H9 (cell line): Measurements from ENCODE around the gene KCNQ2. TPM values are rescaled to one million over a fixed set of nuclear protein-coding genes. Genes with fewer than 3 reads are reported as not detected.

Source experiments
- DNase-seq: peaks from one replicate; pipeline ENCODE4 v3.0.0-alpha.2; 2017
- H2AFZ ChIP-seq: one replicate; pipeline ENCODE4 v1.6.1; 2013; ENCODE audit warnings: mild to moderate bottlenecking, low read length, control low read depth, moderate library complexity
- H2AK5ac ChIP-seq: 2 replicates; pipeline ENCODE4 v1.6.1; 2013; ENCODE audit warnings: low read length, control low read depth, mixed read lengths; ENCODE audit not compliant: insufficient read length
- H2BK120ac ChIP-seq: one replicate; pipeline ENCODE4 v1.6.1; 2013; ENCODE audit warnings: low read depth, mild to moderate bottlenecking, low read length, control low read depth, inconsistent platforms; ENCODE audit not compliant: poor library complexity, severe bottlenecking
- H2BK12ac ChIP-seq: 2 replicates; pipeline ENCODE4 v1.6.1; 2013; ENCODE audit warnings: low read length, control low read depth, mixed read lengths, low read depth; ENCODE audit not compliant: insufficient read length
- H2BK15ac ChIP-seq: 2 replicates; pipeline ENCODE4 v1.6.1; 2013; ENCODE audit warnings: low read depth, low read length, control low read depth
- H2BK20ac ChIP-seq: one replicate; pipeline ENCODE4 v1.6.1; 2013; ENCODE audit warnings: low read depth, mild to moderate bottlenecking, low read length, control low read depth, inconsistent platforms; ENCODE audit not compliant: poor library complexity, severe bottlenecking
- H2BK5ac ChIP-seq: 2 replicates; pipeline ENCODE4 v1.6.1; 2013; ENCODE audit warnings: low read length, control low read depth, mixed read lengths; ENCODE audit not compliant: insufficient read length
- H3K14ac ChIP-seq: 2 replicates; pipeline ENCODE4 v1.6.1; 2013; ENCODE audit warnings: low read length, control low read depth; ENCODE audit not compliant: insufficient read depth
- H3K18ac ChIP-seq: 2 replicates; pipeline ENCODE4 v1.6.1; 2013; ENCODE audit warnings: low read depth, mild to moderate bottlenecking, mixed read lengths, low read length, control low read depth; ENCODE audit not compliant: insufficient read length
- H3K23ac ChIP-seq: 2 replicates; pipeline ENCODE4 v1.6.1; 2013; ENCODE audit warnings: low read length, control low read depth, mixed read lengths, low read depth; ENCODE audit not compliant: insufficient read length
- H3K23me2 ChIP-seq: 2 replicates; pipeline ENCODE4 v1.6.1; 2013; ENCODE audit warnings: low read depth, mild to moderate bottlenecking, mixed read lengths, low read length, control low read depth; ENCODE audit not compliant: insufficient read length, poor library complexity, severe bottlenecking
- H3K27ac ChIP-seq: 2 replicates; pipeline ENCODE4 v1.5.1; 2013; ENCODE audit warnings: low read length, control low read depth, mixed read lengths, low read depth; ENCODE audit not compliant: insufficient read length
- H3K27me3 ChIP-seq: 2 replicates; pipeline ENCODE4 v1.6.1; 2013; ENCODE audit warnings: low read length, control low read depth, inconsistent platforms; ENCODE audit not compliant: insufficient read depth
- H3K4ac ChIP-seq: 2 replicates; pipeline ENCODE4 v1.6.1; 2013; ENCODE audit warnings: low read depth, mild to moderate bottlenecking, control low read depth, inconsistent platforms, low read length, moderate library complexity
- H3K4me1 ChIP-seq: 2 replicates; pipeline ENCODE4 v1.6.1; 2013; ENCODE audit warnings: low read length, control low read depth, inconsistent platforms; ENCODE audit not compliant: insufficient read depth
- H3K4me2 ChIP-seq: 2 replicates; pipeline ENCODE4 v1.6.1; 2013; ENCODE audit warnings: low read length, control low read depth, mixed read lengths; ENCODE audit not compliant: insufficient read length, insufficient read depth
- H3K56ac ChIP-seq: 2 replicates; pipeline ENCODE4 v1.6.1; 2013; ENCODE audit warnings: low read depth, mild to moderate bottlenecking, mixed read lengths, low read length, control low read depth; ENCODE audit not compliant: insufficient read length
- H3K79me1 ChIP-seq: 2 replicates; pipeline ENCODE4 v1.6.1; 2013; ENCODE audit warnings: low read depth, mild to moderate bottlenecking, moderate library complexity, low read length, control low read depth, inconsistent platforms; ENCODE audit not compliant: insufficient read depth, poor library complexity, severe bottlenecking
- H3K79me2 ChIP-seq: 2 replicates; pipeline ENCODE4 v1.6.1; 2013; ENCODE audit warnings: low read length, control low read depth, inconsistent platforms; ENCODE audit not compliant: insufficient read depth
- H3K9ac ChIP-seq: 2 replicates; pipeline ENCODE4 v1.6.1; 2013; ENCODE audit warnings: low read length, control low read depth, mixed read lengths; ENCODE audit not compliant: insufficient read length; ENCODE audit errors: extremely low read depth
- H3K9me3 ChIP-seq: one replicate; pipeline ENCODE4 v1.6.1; 2013; ENCODE audit warnings: low read depth, low read length, inconsistent platforms; ENCODE audit not compliant: control insufficient read depth
- H3T11ph ChIP-seq: one replicate; pipeline ENCODE4 v1.6.1; 2013; ENCODE audit warnings: mild to moderate bottlenecking, low read length, control low read depth, inconsistent platforms
- H4K20me1 ChIP-seq: one replicate; pipeline ENCODE4 v1.6.1; 2013; ENCODE audit not compliant: control insufficient read depth, insufficient read length, insufficient read depth
- H4K5ac ChIP-seq: 2 replicates; pipeline ENCODE4 v1.6.1; 2013; ENCODE audit warnings: low read depth, mild to moderate bottlenecking, mixed read lengths, low read length, control low read depth; ENCODE audit not compliant: insufficient read length
- H4K8ac ChIP-seq: replicated peaks from 2 replicates; pipeline ENCODE4 v1.6.1; 2013; ENCODE audit warnings: low read length, control low read depth, mixed read lengths, low read depth; ENCODE audit not compliant: insufficient read length
- H4K91ac ChIP-seq: 2 replicates; pipeline ENCODE4 v1.6.1; 2013; ENCODE audit warnings: low read depth, mild to moderate bottlenecking, moderate library complexity, mixed read lengths, low read length, control low read depth; ENCODE audit not compliant: insufficient read length
- H3K27ac Mint-ChIP-seq, 3 experiments: 2 replicates in 2 of 3; 3 replicates in 1 of 3; pipeline ENCODE4 v1.8.0; 2020 to 2021; ENCODE audit warnings: mixed read lengths in 3 of 3, mild to moderate bottlenecking in 1 of 3, moderate library complexity in 1 of 3
- H3K27me3 Mint-ChIP-seq: 2 replicates; pipeline ENCODE4 v1.8.0; 2021; ENCODE audit warnings: low read depth, mild to moderate bottlenecking, moderate library complexity, mixed read lengths
- H3K36me3 Mint-ChIP-seq, 3 experiments: 2 replicates in 2 of 3; 3 replicates in 1 of 3; pipeline ENCODE4 v1.8.0; 2020 to 2021; ENCODE audit warnings: low read depth in 3 of 3, mixed read lengths in 3 of 3; ENCODE audit not compliant: insufficient read depth in 1 of 3
- H3K4me1 Mint-ChIP-seq, 2 experiments: 2 replicates each; pipeline ENCODE4 v1.8.0; 2020; ENCODE audit warnings: mixed read lengths in 2 of 2
- H3K4me3 Mint-ChIP-seq, 2 experiments: 2 replicates in 1 of 2; 3 replicates in 1 of 2; pipeline ENCODE4 v1.8.0; 2020 to 2021; ENCODE audit warnings: mild to moderate bottlenecking in 2 of 2, mixed read lengths in 2 of 2, moderate library complexity in 1 of 2
- H3K9me3 Mint-ChIP-seq, 2 experiments: 2 replicates in 1 of 2; 3 replicates in 1 of 2; pipeline ENCODE4 v1.8.0; 2020; ENCODE audit warnings: mild to moderate bottlenecking in 2 of 2, mixed read lengths in 2 of 2, moderate library complexity in 1 of 2
- CTCF ChIP-seq: fragments of 200-600 bp; sonication (generic); conservative IDR thresholded peaks from 3 replicates; pipeline ENCODE4 v1.8.0; 2021; ENCODE audit warnings: antibody characterized with exemption, mild to moderate bottlenecking
- WGBS: extraction: QIAGEN DNeasy Blood & Tissue Kit; methylation state at CpG from one replicate; pipeline ENCODE4 v1.1.7; 2013; ENCODE audit warnings: missing lambda C conversion rate, low lambda C conversion rate, mixed read lengths; ENCODE audit not compliant: insufficient read length; ENCODE audit errors: extremely low coverage; 5-methylcytosine and 5-hydroxymethylcytosine counted together
- total RNA-seq: library from RNA; stranded (reverse); gene quantifications from 2 replicates; pipeline ENCODE4 v1.2.1, GENCODE V29; 2021

Gene KCNQ2
- total RNA-seq, 1 experiment from 2014 or later = 69.2 TPM

GRCh38 chr20:63363981-63364561, 108.4 kb downstream of the KCNQ2 start:
- H3K79me2 ChIP-seq = no peaks in the 10 kb centered on the region
- H2AFZ ChIP-seq = no peak overlapping the region
- H2BK20ac ChIP-seq = no peak overlapping the region
- H3K27me3 Mint-ChIP-seq = peaks cover 35% of the 10 kb centered on the region
- H3K18ac ChIP-seq = no peak overlapping the region
- H3K4me3 Mint-ChIP-seq = no peak overlapping the region
- no peak overlapping the region for H4K5ac ChIP-seq
- no peaks in the 10 kb centered on the region; the same call in 1 of the 2 replicates for H3K27me3 ChIP-seq
- H3K79me1 ChIP-seq = no peaks in the 10 kb centered on the region
- H3K4ac ChIP-seq = no peak overlapping the region
- peaks cover 13 to 31% of the 10 kb centered on the region in 2 experiments for H3K4me1 Mint-ChIP-seq
- H2AK5ac ChIP-seq = no peak overlapping the region
- no peak overlapping the region for H3K56ac ChIP-seq
- DNase-seq = no peak
- H3K4me2 ChIP-seq = no peak overlapping the region
- no peak overlapping the region for H2BK12ac ChIP-seq
- no peaks in the 10 kb centered on the region; the same call in 1 of the 2 replicates for H3K4me1 ChIP-seq
- no peaks in the 10 kb centered on the region for H3K9me3 ChIP-seq
- no peak overlapping the region for H4K91ac ChIP-seq
- no peak overlapping the region for H4K8ac ChIP-seq
- no peaks in the 10 kb centered on the region; a peak in 1 of 5 replicates for H3K9me3 Mint-ChIP-seq
- H3K23ac ChIP-seq = no peak overlapping the region
- no CpG with 5 or more reads among the region's 19 CpGs for WGBS
- H2BK120ac ChIP-seq = no peak overlapping the region
- H2BK5ac ChIP-seq = no peak overlapping the region
- H4K20me1 ChIP-seq = no peaks in the 10 kb centered on the region
- no peak overlapping the region for H3K14ac ChIP-seq
- no peak for TF ChIP-seq CTCF
- H3K36me3 Mint-ChIP-seq = no peaks in the 10 kb centered on the region
- H3K23me2 ChIP-seq = peaks cover 6% of the 10 kb centered on the region
- peak overlapping the region in 1 of 3 experiments; percentile 22; a peak in 1 of 7 replicates for H3K27ac Mint-ChIP-seq
- no peak overlapping the region for H3K27ac ChIP-seq
- H3K9ac ChIP-seq = no peak overlapping the region
- no peak overlapping the region for H3T11ph ChIP-seq
- H2BK15ac ChIP-seq = no peak overlapping the region
